ENCODE results near the gene TMEM45A.
"Not testable (repeated sequence)": the region's sequence is repeated elsewhere in the genome, so short reads cannot be mapped to it uniquely, and the experiment has no call there.

TMEM45A gene, protein sequence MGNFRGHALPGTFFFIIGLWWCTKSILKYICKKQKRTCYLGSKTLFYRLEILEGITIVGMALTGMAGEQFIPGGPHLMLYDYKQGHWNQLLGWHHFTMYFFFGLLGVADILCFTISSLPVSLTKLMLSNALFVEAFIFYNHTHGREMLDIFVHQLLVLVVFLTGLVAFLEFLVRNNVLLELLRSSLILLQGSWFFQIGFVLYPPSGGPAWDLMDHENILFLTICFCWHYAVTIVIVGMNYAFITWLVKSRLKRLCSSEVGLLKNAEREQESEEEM

DNA sequence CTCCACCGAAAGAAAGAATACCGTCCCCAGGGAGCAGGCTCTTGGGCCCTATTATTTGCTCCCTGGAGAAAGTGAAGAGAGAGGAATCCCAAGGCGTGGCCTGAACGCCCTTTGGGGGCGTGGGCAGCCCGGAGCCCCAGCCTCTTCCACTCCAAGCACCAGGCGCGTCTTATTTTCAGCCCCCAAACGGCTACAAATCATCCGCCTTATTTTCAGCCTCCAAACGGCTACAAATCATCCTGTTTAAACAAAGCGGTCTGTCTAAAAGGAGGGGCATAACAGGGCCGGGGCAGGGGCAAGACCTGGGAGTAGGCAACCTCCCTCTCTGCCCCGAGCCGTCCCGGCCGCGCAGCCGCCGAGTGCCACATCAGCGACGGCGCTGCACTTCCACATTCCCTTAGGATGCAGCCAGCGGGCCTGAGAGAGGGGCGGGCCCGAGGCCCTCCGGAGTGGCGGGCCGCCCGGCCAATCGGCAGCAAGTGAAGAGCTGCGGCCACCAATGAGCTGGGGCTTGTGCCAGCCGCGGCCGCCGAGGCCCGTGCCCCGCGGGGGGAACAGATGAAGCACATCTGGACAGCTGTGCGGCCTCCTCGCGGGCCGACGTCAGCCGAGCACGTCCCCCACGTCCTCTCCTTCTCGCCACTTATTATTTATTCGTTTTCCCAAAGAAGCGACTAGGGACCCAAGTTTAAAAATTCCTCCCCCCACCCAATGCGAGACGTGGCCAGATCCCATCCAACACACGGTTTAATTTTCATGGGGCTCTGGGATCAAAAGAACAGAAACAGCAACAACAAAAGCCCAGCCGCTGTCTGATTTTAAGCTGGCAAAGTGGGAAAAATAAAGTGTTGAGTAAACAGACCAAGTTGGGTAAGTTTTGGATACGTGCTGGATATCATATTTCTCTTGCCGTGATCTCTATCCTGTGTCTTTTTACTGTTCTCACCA is at the start of gene TMEM45A:
Gene TMEM45A (plus strand): TSS at position 561 of the 948 bp plus-strand sequence. CDS start 62,593 bp downstream, outside the sequence.
- DNase-seq: peak; percentile 87 to 99 (median 95)
- intact Hi-C loops (cut with DNase I): loop anchor here (2.0 kb wide), 1 partner anchor 92 kb away; the partner anchor contains the start of genes LNP1 and TOMM70

DNA sequence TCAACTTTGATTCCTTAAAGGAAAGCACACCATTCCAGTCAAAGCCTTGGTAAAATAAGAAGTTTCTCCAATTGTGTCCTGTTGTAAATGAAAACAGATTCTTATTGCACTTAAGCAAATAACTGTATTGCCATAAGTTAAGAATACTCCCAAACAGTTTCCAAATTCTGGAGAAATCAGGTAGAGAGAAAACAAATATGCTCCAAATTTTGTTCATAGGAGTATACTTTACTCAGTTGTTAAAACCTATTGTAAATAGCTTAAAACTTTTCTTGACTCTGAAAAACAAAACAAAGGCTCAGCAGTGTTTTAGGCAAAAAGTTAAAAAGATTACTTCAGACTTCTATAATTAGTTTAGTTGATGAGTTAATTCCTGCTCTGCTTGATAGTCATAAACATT is 48.7 kb upstream of the TMEM45A start:
- DNase-seq: no peak
- intact Hi-C loops (cut with DNase I): no loop called here

DNA sequence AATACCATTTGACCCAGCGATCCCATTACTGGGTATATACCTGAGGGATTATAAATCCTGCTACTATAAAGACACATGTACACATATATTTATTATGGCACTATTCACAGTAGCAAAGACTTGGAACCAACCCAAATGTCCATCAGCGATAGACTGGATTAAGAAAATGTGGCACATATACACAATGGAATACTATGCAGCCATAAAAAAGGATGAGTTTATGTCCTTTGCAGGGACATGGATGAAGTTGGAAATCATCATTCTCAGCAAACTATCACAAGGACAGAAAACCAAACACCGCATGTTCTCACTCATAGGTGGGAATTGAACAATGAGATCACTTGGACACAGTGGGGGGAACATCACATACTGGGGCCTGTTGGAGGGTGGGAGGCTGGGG is 45.4 kb upstream of the TMEM45A start:
- intact Hi-C loops (cut with DNase I); DNase-seq: not testable (repeated sequence)

DNA sequence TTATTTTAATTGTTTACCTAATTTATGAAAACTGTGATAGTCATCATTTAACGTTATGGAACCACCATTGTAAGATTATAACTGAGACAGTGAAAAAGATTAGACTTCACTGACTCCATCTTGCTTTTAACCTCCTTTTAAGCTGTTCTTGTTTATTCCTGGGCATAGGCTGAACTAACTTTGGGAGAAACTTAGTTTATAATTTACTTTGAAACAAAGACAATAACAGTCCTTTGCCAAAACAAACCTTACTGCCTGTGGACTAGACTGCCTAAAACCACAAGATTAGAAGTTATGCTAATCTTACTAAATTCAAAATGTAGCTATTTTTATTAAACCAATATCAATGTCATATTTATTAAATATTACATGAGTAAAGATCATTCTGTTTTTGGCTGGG is 44.3 kb upstream of the TMEM45A start:
- intact Hi-C loops (cut with DNase I): no loop called here
- DNase-seq: no peak

DNA sequence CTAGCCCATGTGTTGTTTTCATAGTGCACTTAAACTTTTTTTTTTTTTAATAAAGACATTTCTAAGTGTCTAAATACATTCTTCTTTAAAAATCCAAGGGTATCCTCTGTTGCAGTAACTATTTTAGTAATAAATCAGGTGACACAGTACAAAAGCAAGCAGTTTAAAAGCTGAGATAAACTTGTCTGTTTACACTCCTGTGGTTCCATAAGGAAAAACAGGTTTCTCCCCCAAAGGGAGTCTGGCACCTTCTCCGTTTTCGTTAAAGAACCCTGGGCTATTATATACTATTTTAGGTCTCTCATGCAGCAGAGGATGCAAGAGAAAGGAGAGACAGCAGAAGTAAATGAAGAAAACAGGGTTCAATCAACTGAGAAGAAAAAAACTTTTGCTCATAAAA is 43.2 kb upstream of the TMEM45A start:
- intact Hi-C loops (cut with DNase I): no loop called here
- no peak for DNase-seq

DNA sequence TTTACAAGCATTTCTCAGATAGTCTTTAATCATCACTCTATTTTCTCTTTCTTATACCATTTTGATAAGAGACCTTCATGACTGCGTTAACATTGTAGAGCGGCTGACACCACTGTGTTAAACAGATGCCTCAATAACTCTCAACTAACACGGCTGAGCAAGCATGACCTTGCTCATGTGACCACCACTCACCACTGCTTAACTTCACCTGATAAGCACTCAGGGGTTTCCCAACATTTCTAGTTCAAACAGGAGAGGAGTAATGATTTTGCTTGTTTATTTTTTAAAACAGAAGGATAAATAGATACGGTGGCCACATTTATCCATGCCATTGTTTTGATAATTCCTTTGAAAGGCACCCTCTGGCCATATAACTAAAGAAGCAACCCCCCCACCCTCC is 37.7 kb upstream of the TMEM45A start:
- no peak for DNase-seq
- intact Hi-C loops (cut with DNase I): no loop called here

DNA sequence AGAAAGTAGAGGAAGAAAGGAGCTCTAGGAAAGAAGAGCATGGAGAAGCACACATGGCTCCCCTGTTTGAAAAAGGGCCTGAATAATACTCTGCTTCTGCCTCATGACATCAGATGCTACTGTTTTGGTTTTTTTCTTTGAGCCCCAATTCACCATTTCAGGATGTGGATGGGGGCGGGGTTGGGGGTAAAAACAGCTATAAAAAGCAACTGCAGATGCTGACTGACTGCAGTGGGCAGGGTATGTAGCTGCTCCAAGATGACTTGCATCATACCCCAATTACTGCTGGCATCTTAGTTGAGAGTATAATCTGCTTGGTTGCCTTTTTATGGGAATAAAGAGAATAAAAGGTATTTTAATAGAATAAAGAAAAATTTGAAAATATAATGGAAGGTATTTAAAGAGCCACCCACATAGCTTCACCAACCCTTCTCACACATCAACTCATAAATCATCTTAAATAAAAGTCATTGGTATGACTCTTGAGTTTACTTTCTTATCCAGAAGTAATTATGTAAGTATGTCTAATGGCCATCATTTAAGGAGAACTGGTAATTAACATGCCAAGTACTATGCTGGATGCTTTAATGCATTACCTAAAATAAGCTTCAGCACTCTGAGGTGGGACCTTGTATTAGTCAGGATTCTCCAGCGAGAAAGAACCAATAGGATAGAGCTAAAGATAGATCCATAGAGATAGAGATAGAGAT is 36.4 kb upstream of the TMEM45A start:
- DNase-seq: no peak
- intact Hi-C loops (cut with DNase I): no loop called here

DNA sequence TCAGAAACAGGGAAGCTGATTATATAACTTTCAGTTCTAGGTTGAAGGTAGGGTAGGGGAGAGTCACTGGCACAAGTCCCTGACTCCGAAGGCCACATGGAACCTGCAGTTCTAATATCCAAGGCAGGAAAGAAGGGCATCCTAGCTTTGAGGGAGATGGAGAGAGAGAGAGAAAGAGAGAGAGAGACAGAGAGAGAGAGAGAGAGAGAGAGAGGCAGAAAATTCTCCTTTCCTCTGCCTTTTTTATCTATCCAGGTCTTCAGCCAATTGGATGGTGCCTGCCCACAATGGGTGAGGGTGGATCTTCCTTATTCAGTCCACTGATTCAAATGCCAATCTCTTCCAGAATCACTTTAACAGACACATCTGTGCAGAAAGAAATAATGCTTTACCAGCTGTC is 35.7 kb upstream of the TMEM45A start:
- intact Hi-C loops (cut with DNase I): no loop called here

DNA sequence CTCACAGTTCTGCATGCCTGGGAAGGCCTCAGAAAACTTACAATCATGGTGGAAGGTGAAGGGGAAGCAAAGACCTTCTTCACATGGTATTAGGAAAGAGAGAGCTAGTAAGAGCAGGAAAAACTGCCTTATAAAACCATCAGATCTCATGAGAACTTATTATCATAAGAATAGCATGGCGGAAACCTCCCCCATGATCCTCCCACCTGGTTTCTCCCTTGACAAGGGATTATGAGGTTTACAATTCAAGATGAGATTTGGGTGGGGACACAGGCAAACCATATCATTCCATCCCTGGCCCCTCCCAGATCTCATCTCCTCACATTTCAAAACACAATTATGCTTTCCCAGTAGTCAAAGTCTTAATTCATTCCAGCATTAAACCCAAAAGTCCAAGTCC is 34.6 kb upstream of the TMEM45A start:
- intact Hi-C loops (cut with DNase I): no loop called here
- DNase-seq: no peak

More for the DNA sequence above, 35.7 kb upstream of the TMEM45A start:
- no peak for DNase-seq

DNA sequence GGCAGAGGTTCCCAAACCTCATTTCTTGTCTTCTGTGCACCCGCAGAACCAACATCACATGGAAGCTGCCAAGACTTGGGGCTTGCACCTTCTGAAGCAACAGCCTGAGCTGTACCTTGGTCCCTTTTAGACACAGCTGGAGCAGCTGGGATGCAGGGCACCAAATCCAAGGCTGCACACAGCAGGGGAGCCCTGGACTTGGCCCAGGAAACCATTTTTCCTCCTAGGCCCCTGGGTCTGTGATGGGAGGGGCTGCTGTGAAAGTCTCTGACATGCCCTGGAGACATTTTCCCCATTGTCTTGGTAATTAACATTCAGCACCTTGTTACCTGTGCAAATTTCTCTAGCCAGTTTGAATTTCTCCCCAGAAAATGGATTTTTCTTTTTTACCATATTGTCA is 33.6 kb upstream of the TMEM45A start:
- intact Hi-C loops (cut with DNase I): no loop called here
- DNase-seq: no peak

DNA sequence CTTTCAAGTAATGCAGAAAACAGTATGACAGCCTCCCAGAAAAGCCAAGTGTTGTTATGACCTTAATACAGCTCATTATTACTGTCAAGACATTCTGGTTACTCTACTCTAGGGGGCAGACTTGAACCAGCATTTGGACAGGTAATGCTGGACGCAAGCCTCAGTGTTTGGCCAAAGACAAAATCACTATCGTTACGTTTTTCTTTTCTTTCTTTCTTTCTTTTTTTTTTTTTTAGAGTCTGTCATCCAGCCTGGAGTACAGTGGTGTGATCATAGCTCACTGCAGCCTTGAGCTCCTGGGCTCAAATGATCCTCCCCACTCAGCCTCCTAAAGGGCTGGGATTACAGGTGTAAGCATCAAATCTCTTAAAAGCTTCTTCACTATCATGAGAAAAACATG is 29.4 kb upstream of the TMEM45A start:
- peak in 2 of 10 donors; percentile 15 to 39 for DNase-seq
- intact Hi-C loops (cut with DNase I): loop anchor here (1.0 kb wide), 1 partner anchor 127 kb away; no protein-coding TSS in a partner anchor

DNA sequence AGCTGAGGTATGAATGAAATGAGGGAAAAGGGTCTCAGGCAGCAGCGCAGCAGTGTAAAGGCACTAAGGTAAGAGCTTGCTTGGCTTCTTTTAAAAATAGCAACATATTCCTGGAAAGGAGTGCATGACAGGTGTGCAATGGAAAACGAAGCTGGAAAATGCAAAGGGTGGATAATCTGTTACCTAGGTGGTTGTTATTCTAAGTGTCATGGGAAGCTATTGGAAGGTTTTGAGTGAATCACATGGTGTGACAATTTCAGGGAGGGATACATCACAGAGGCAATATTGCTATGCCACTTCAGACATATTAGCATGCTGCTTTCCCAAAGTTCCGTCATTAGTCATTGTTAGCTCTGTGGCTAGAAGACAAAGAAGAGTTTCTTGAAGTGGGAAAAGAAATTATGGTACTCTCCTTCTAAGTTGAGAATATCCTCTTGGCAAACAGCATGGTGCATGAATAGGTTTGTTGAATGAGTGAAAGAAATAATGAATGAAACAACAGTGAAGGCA is 28.7 kb upstream of the TMEM45A start:
- DNase-seq: no peak
- intact Hi-C loops (cut with DNase I): loop anchor here (1.0 kb wide), 1 partner anchor 127 kb away; no protein-coding TSS in a partner anchor

DNA sequence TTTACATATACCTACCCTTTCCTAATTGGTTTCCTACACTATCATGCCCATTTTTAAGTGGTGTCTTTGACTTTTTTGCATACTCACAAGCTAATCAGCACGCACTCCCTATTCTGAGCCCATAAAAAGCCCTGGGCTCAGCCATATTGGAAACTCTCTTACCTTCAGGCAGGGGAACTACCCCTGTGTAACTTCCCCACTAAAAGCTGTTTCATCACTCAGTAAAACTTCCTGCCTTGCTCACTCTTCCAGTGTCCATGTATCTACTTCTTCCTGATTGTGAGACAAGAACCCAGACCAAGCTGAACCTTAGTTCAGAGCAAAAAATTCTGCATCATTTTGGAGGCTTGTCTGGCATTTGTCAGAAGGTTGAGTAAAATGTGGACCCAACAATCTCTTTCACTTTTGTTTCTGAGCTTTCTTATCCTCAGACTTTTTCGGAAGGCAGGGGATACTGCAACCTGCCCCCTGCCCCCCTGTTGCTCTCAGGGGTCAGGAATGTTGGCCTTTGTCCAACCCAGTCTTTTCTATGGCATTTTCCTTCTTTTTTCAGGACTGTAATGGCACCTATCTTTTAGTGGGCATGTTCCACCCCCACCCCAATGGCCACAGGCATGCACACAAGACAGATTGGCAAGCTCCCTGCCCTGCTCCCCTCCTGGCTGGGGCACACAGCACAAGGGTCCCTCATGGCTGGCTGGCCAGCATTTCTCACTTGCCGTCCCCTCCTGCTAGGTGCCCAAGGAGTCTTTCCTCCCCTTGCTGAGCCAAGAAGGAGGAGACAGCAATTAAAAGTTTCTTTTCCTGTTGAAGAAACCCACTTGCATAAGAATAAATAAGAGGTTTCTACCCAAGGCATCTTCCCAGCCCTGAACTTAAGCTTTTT is 26.3 kb upstream of the TMEM45A start:
- peak in 1 of 10 donors; percentile 39 for DNase-seq
- intact Hi-C loops (cut with DNase I): no loop called here

DNA sequence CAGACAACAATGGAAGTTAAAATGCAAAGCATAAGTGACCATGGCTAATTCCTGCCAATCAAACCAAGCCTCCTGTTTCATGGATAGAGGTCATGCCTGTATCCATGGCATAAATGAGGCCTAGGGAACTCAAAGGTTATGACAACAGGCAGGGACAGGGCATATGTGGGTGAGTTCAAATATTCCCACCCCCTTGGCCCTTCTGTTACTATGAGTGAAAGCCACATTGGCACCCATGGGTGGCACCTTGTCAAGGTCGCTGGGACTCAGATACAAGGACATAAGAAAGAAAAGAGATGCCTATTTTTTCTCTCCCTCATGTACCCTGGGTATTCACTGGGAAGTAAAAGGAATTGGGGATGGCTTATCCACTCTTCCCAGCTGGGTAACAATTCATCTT is 25.3 kb upstream of the TMEM45A start:
- intact Hi-C loops (cut with DNase I): no loop called here
- no peak for DNase-seq

DNA sequence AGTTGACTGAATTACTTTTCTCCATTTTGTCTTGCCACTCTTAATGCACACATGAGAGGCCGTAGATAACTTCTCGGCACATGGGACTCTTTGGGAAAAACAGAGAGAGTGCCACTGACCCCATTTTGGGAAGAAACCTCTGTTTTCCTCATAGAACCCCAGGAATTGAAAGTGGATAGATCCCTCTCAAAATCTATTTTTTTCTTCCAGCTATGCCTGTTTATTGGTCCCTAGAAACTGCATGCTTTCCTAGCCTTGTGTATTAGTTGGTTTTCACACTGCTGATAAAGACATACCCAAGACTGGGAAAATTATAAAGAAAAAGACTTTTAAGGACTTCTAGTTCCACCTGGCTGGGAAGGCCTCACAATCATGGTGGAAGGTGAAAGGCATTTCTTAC is 23.7 kb upstream of the TMEM45A start:
- no peak for DNase-seq
- intact Hi-C loops (cut with DNase I): no loop called here

DNA sequence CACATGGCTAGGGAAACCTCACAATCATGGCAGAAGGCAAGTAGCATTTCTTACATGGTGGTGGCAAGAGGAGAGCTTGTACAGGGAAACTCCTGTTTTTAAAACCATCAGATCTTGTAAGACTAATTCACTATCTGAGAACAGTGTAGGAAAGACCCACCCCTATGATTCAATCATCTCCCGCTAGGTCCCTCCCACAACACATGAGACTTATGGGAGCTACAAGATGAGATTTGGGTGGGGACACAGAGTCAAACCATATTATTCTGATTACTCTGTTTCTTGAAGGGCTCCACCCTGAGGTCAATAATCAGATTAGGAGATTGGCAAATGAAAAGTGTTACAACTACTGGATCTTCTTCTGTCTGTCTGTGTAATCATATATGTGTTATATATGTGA is 21.5 kb upstream of the TMEM45A start:
- no peak for DNase-seq
- intact Hi-C loops (cut with DNase I): no loop called here

DNA sequence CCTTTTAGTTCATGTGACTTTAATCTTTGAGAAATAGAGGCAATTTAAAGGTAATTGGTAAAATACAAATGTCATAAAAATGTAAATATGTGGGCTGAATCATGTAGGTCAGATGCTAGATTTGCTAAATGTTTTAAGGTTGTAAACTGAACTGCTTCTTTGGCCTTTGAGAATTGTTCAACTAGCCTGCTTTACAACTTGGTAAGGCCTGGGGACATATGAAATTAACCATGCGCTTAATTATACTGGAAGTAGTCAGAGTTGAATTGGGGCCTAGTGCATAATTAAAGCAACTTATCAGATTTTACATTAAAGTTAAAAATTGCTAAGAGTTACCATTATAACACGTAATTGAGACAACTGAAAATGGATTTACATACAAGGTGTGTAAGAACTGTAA is 21.0 kb upstream of the TMEM45A start:
- DNase-seq: no peak
- intact Hi-C loops (cut with DNase I): no loop called here

DNA sequence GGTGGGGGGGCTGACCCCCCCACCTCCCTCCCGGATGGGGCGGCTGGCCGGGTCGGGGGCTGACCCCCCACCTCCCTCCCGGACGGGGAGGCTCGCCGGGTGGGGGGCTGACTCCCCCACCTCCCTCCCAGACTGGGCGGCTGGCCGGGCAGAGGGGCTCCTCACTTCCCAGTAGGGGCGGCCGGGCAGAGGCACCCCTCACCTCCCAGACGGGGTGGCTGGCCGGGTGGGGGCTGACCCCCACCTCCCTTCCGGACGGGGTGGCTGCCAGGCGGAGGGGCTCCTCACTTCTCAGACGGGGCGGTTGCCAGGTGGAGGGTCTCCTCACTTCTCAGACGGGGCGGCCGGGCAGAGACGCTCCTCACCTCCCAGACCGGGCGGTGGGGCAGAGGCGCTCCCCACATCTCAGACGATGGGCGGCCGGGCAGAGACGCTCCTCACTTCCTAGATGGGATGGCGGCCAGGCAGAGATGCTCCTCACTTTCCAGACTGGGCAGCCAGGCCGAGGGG is 14.5 kb upstream of the TMEM45A start:
- intact Hi-C loops (cut with DNase I): not testable (repeated sequence)
- DNase-seq: peak in 2 of 10 donors; percentile 63 to 68

DNA sequence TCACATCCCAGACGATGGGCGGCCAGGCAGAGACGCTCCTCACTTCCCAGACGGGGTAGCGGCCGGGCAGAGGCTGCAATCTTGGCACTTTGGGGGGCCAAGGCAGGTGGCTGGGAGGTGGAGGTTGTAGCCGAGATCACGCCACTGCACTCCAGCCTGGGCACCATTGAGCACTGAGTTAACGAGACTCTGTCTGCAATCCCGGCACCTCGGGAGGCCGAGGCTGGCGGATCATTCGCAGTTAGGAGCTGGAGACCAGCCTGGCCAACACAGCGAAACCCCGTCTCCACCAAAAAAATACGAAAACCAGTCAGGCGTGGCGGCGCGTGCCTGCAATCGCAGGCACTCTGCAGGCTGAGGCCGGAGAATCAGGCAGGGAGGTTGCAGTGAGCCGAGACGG is 13.9 kb upstream of the TMEM45A start:
- peak in 1 of 10 donors; percentile 54 for DNase-seq
- intact Hi-C loops (cut with DNase I): not testable (repeated sequence)
